Stimulated activated CD4-positive, alpha-beta T cell treated with anti-CD3 and anti-CD28 coated beads, Interleukin-12 subunit alpha, Interleukin-12 subunit beta, amount 100 ng/mL, for 24 hours (primary cell): ENCODE data around the gene HPSE.

ENCODE experiments used
- DNase-seq, 2 experiments: peaks; one replicate each; pipeline ENCODE4 v3.0.0-alpha.2; 2020; ENCODE audit warnings: low read depth in 2 of 2

Gene HPSE

DNA sequence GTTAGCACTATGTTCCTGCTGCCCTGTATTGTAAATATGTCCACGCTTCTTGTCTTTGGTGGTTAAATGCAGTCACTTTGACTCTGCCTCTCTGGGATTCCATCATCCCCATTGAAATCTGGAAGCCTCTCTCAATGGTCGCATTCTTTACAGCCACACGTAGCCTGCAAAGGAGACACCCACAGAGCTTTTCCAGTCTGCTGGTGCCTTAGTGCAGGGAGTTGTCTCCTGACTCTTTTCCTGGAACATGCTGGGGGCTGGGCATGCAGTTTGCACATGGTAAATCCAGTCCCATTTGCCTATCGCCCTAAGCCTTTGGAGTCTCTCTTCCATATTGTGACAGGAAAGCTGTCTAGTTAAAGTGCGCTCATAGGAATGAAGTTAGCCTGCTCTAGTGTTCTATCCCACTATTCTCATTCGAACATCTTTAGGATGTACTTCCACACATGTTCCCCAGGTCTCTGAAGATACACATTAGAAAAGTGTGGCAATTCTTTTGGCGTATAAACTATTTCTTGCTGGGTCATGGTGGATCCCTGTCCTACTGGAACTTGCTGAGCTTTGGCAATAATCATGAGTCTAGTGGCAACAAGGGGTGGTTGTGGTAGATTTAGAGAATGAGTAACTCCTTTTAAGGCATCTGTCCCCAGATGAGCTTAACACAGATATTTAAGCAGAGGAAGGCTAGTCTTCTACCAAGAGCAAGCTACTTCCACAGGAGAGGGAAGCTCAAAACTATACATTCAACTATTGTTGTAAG, 83.8 kb downstream of the HPSE start:
- no peak for DNase-seq

DNA sequence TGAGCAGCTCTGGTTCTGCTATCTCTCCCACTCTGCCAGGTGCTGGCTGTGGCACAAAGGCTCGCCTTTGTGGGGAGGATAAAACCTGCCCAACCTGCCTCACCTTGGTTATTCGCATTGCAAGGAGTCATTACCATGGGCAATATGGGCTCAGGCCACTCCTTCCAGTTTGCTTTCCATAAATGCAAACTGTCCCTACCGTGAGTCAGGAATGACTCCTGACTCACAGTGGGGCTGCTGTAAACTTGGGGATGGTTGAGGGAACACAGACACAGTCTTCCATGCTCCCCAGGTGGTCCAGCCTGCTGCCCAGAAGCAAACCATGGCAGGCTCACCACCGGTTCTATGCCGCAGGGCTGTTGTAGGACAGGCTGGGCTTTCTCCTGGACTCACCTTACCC, 86.2 kb downstream of the HPSE start:
- no peak for DNase-seq

DNA sequence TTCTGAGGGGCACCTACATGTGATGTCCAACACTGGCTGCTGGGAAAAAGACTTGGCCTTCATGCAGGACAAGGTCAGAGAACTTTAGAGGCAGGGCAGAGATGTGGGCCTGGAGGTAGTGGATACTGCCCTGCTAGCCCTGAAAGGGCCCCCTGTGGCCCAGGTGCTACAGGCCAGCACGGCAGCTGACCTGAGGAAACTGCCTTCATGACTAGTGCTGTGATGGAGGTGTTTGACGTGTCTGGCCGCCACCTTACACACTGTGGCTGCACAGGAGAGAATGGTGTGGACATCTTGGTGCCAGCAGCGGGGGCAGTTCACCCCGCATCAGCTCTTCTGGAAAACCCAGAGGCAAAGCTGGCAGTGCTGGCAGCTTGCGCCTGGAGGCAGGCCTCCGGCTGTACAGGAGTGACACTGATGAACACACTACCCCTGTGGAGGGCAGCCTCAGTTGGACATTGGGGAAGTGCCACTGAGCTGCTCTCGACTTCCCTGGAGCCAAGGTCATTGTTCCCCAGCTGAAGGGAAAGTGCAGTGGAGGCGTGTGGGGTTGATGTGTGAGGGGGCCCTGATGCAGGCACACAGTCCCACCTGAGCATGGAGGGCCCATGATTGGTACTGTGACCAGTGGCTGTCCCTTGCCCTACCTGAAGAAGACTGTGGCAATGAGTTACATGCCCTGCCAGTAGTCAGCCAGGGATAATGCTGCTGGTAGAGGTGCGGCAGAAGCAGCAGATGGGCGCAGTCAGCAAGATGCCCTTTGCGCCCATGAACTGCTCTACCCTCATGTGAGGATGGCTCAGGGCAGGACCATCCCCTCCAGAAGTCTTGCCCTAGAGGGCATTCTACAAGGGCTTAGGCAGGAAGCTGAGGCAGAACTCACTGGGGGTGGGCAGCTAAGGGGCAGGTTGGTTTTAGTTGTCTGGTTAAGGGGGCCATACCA, 87.0 kb downstream of the HPSE start:
- DNase-seq = no peak
